Type B pancreatic cell (in vitro differentiated cells): ENCODE results near the gene DMRT1. TPM values are rescaled to one million over a fixed set of nuclear protein-coding genes. Genes with fewer than 3 reads are reported as not detected.
"Not testable (repeated sequence)": the region's sequence is repeated elsewhere in the genome, so short reads cannot be mapped to it uniquely, and the experiment has no call there.

Experiments
- DNase-seq: peaks from one replicate; pipeline ENCODE4 v3.0.0; 2021; ENCODE audit warnings: mixed read lengths; ENCODE audit not compliant: unreplicated experiment; ENCODE audit errors: extremely low spot score
- H3K27ac Mint-ChIP-seq: 2 replicates; pipeline ENCODE4 v1.8.0; 2021; ENCODE audit warnings: mild to moderate bottlenecking, mixed read lengths
- H3K27me3 Mint-ChIP-seq: 2 replicates; pipeline ENCODE4 v1.8.0; 2021; ENCODE audit warnings: mixed read lengths
- H3K36me3 Mint-ChIP-seq: 2 replicates; pipeline ENCODE4 v1.8.0; 2021; ENCODE audit warnings: mixed read lengths
- H3K4me1 Mint-ChIP-seq: one replicate; pipeline ENCODE4 v1.8.0; 2021; ENCODE audit warnings: mixed read lengths; ENCODE audit not compliant: unreplicated experiment
- H3K4me3 Mint-ChIP-seq: 2 replicates; pipeline ENCODE4 v1.8.0; 2021; ENCODE audit warnings: mild to moderate bottlenecking, mixed read lengths
- H3K9me3 Mint-ChIP-seq: 2 replicates; pipeline ENCODE4 v1.8.0; 2021; ENCODE audit warnings: mixed read lengths
- total RNA-seq: library from RNA; stranded (reverse); gene quantifications from 2 replicates; pipeline ENCODE4 v1.2.1, GENCODE V29; 2021; ENCODE audit warnings: low replicate concordance
- TF ChIP-seq, protein P1 (sequence below): fragments of 200-600 bp; sonication (generic); conservative IDR thresholded peaks from 2 replicates; pipeline ENCODE4 v1.5.0; 2021; ENCODE audit warnings: antibody characterized with exemption, mild to moderate bottlenecking

The DMRT1 gene
- total RNA-seq, 1 donor from 2014 or later, result not detected

GRCh38 chr9:846852-847251, 5.4 kb downstream of the DMRT1 start:
- H3K27me3 Mint-ChIP-seq, result peaks cover 67% of the 10 kb centered on the region

DNA sequence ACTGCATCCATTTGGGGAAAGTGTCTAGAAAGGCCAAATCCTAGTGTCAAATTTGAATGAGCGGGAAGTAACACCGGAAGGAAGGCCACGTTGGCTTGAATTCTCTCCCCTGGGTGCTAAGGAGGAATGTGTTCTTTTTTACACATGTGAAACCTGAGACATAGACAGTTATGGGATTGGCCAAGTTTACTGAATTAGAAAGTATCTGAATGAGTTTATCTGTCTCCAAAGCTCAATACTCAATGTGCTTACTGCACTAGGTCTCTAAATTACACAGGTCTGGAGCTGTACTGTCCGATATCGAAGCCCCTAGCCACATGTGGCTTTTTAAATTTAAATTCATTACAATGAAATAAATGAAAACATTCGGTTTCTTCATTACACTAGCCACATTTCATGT, 6.0 kb downstream of the DMRT1 start:
- Mint-ChIP-seq H3K36me3 (no peaks in the 10 kb centered on the region), H3K4me3 (no peak overlapping the region), H3K9me3 (no peaks in the 10 kb centered on the region), H3K4me1 (peaks cover 2% of the 10 kb centered on the region), H3K27ac (no peak overlapping the region), H3K27me3 (peaks cover 65% of the 10 kb centered on the region)
- DNase-seq, result no peak
- TF ChIP-seq, protein P1, sequence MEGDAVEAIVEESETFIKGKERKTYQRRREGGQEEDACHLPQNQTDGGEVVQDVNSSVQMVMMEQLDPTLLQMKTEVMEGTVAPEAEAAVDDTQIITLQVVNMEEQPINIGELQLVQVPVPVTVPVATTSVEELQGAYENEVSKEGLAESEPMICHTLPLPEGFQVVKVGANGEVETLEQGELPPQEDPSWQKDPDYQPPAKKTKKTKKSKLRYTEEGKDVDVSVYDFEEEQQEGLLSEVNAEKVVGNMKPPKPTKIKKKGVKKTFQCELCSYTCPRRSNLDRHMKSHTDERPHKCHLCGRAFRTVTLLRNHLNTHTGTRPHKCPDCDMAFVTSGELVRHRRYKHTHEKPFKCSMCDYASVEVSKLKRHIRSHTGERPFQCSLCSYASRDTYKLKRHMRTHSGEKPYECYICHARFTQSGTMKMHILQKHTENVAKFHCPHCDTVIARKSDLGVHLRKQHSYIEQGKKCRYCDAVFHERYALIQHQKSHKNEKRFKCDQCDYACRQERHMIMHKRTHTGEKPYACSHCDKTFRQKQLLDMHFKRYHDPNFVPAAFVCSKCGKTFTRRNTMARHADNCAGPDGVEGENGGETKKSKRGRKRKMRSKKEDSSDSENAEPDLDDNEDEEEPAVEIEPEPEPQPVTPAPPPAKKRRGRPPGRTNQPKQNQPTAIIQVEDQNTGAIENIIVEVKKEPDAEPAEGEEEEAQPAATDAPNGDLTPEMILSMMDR, result no peak

More at GRCh38 chr9:846852-847251, 5.4 kb downstream of the DMRT1 start:
- TF ChIP-seq, protein P1, result no peak
- Mint-ChIP-seq H3K27ac (no peak overlapping the region), H3K36me3 (no peaks in the 10 kb centered on the region), H3K4me1 (no peaks in the 10 kb centered on the region), H3K9me3 (no peaks in the 10 kb centered on the region), H3K4me3 (no peak overlapping the region)
- no peak for DNase-seq

DNA sequence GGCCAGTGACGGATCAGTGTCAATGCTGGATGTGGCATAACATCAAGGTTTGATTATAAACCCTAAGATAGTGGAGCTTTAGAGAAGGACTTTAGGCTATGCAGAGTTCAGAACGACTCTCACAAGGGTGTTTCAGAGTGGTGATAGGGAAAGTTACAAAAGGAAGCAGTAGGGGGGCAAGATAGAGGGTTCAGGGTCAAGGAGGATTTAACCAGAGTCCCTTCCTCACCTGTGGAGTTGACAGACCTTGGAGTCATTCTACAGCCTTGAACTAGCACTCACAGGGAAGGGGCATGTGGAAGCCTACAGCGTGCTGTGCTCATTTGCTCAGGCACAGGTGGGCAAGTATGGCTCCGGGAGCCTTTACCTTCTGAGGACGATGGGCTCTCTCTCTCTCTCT, 7.9 kb downstream of the DMRT1 start:
- no peak for DNase-seq
- Mint-ChIP-seq H3K4me3 (no peak overlapping the region), H3K36me3 (no peaks in the 10 kb centered on the region), H3K4me1 (peaks cover 5% of the 10 kb centered on the region), H3K27ac (no peak overlapping the region), H3K9me3 (no peaks in the 10 kb centered on the region), H3K27me3 (peaks cover 49% of the 10 kb centered on the region)
- TF ChIP-seq, protein P1, result no peak

- no peaks in the 10 kb centered on the region for H3K9me3 Mint-ChIP-seq
- H3K4me3 Mint-ChIP-seq, result no peak overlapping the region
- DNase-seq, result no peak
- H3K4me1 Mint-ChIP-seq, result peaks cover 5% of the 10 kb centered on the region
- H3K27ac Mint-ChIP-seq, result no peak overlapping the region
- H3K27me3 Mint-ChIP-seq, result peaks cover 28% of the 10 kb centered on the region
- TF ChIP-seq, protein P1, result no peak
- H3K36me3 Mint-ChIP-seq, result no peaks in the 10 kb centered on the region
These were observed 11.0 kb downstream of the DMRT1 start for GRCh38 chr9:852539-852938.

DNA sequence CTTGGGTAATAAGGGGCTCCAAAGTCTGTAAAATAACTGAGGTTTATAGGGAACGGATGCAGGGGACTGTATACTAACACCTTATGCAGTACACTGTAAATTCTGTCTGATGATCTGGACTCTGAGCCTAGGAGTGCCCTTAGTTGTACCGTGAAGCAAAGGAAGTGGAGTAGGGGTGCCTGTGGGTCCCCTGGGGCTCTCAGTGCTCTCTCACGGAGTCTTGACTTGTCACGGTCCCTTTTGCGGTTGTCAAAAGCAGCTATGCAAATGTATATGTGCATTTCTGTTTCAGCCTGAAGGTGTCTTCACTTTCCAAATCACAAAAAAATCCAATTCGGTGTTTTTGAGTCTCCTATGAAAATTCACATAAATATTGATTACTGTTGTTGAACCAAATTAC, 17.8 kb downstream of the DMRT1 start:
- Mint-ChIP-seq H3K27ac (no peak overlapping the region), H3K4me3 (no peak overlapping the region), H3K9me3 (no peaks in the 10 kb centered on the region), H3K4me1 (no peaks in the 10 kb centered on the region), H3K27me3 (peaks cover 13% of the 10 kb centered on the region), H3K36me3 (no peaks in the 10 kb centered on the region)
- no peak for DNase-seq
- TF ChIP-seq, protein P1, result no peak

DNA sequence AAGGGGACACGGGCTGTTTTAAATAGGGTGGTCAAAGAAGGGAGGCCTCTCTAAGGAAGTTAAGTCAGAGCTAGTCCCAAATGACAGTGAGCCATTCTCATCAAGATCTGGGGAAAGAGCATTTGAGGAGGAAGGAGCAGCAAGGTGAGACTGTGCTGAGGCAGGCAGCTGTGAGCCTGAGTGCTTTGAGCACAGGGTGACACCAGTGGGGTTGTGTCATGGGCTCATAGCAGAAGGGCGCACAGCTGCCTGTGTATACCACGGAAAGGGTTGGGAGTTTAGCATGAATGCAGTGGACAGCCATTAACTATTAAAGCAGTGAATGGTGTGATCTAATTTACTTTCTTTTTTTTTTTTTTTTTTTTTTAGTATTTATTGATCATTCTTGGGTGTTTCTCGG, 19.2 kb downstream of the DMRT1 start:
- H3K27ac Mint-ChIP-seq, result no peak overlapping the region
- DNase-seq, result no peak
- H3K9me3 Mint-ChIP-seq, result no peaks in the 10 kb centered on the region
- H3K4me1 Mint-ChIP-seq, result no peaks in the 10 kb centered on the region
- TF ChIP-seq, protein P1, result no peak
- H3K4me3 Mint-ChIP-seq, result no peak overlapping the region
- H3K36me3 Mint-ChIP-seq, result no peaks in the 10 kb centered on the region
- H3K27me3 Mint-ChIP-seq, result peaks cover 10% of the 10 kb centered on the region

- not testable (repeated sequence) for H3K4me3 Mint-ChIP-seq, H3K36me3 Mint-ChIP-seq, H3K27ac Mint-ChIP-seq, H3K4me1 Mint-ChIP-seq, H3K9me3 Mint-ChIP-seq, DNase-seq
- H3K27me3 Mint-ChIP-seq, result peaks cover 13% of the 10 kb centered on the region
These were observed 20.0 kb downstream of the DMRT1 start for GRCh38 chr9:861525-861924.
